GM12875 (cell line): ENCODE measurements around the gene RNF220.

Experiments
- H3K4me3 ChIP-seq: one replicate; pipeline ENCODE4 v1.5.1; 2011; ENCODE audit warnings: low read depth, low read length, control low read depth
- TF ChIP-seq, protein P1 (sequence below): IDR thresholded peaks from 2 replicates; pipeline ENCODE4 v1.5.1; 2011; ENCODE audit warnings: low read depth, mild to moderate bottlenecking, control low read depth, inconsistent platforms, low read length, moderate library complexity, borderline replicate concordance; ENCODE audit not compliant: insufficient read depth

Gene RNF220

DNA sequence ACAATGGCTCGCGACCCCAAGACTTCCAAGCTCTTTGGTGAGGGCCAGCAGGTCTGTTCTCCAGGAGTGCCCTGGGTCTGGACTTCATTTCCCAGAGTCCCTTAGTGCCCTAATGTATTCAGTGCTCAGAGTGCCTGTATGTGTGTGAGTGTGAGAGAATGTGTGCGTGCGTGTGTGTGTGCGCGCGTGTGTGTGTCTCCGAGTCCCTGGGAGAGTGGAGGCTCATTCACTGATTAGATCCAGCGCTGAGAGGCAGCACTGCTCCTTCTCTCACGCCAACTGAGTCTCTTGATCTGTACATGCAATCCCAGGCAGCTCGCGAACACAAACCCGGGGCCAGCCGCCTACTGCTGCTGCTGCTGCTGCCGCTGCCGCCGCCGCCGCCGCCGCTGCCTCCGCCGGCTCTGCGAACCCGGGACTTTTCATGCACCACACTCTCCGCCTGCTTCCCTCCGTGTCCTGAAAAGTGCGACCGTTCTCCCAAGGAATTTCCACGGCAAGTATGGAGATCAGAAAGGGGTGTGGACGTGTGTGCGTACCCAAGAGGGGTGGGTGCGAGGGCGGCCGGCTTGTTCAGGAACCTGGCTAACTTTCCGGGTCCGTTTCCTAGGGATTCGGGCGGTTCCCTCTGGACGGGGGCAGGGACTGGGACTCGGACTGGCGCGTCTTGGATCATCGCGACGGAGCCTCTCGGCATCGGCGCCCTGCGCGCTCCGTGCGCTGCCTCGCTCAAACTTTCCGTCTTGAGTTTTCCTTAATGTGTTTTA, at the start of gene RNF220:
TSS of gene RNF220 (plus strand) at position 225 of the 767 bp plus-strand sequence.
- TF ChIP-seq, protein P1, sequence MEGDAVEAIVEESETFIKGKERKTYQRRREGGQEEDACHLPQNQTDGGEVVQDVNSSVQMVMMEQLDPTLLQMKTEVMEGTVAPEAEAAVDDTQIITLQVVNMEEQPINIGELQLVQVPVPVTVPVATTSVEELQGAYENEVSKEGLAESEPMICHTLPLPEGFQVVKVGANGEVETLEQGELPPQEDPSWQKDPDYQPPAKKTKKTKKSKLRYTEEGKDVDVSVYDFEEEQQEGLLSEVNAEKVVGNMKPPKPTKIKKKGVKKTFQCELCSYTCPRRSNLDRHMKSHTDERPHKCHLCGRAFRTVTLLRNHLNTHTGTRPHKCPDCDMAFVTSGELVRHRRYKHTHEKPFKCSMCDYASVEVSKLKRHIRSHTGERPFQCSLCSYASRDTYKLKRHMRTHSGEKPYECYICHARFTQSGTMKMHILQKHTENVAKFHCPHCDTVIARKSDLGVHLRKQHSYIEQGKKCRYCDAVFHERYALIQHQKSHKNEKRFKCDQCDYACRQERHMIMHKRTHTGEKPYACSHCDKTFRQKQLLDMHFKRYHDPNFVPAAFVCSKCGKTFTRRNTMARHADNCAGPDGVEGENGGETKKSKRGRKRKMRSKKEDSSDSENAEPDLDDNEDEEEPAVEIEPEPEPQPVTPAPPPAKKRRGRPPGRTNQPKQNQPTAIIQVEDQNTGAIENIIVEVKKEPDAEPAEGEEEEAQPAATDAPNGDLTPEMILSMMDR = no peak
- peak within 1 kb of the TSS; percentile 33 for H3K4me3 ChIP-seq

DNA sequence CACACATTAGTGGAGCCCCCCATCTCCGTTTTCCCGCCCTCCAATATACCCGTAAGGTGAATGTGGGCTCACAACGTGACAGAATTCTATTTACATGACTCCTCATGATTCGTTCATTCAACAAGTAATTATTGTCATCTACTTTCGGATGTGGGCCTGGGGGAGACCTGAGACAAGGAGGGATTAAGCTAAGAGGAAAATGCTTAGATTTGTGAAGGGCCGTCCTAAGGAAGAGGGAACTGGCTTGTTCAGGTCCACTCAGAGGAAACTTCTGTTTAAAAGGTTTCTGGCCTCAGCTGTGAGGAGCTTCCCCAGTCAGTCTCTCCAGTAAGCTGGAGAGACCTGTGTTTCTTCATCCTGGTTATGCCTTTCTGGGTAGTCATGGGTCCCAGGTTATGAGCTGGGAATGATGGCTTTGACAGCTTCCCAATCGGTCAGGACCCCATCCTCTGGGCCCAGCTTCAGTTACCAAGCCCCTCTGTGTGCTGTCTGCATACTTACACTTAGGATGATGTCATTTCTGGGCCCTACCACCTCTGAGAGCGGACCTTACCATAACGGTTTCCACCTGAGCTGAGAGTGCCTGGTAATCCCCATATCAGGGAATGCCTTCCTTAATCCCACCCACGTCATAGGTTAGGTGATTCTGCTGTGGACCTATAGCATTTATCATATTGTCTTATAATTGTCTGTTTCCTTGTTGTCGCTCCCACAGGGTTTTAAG, 49.3 kb upstream of the RNF220 start:
- TF ChIP-seq, protein P1 = no peak
- H3K4me3 ChIP-seq = no peak overlapping the region

GRCh38 chr1:44357710-44358109, 47.3 kb upstream of the RNF220 start:
- TF ChIP-seq, protein P1 = no peak
- H3K4me3 ChIP-seq = no peak overlapping the region

- TF ChIP-seq, protein P1 = no peak
- H3K4me3 ChIP-seq = no peak overlapping the region
Measured at GRCh38 chr1:44359234-44359935, 45.7 kb upstream of the RNF220 start.

- TF ChIP-seq, protein P1 = no peak
- H3K4me3 ChIP-seq = no peak overlapping the region
Measured at GRCh38 chr1:44361478-44361877, 43.6 kb upstream of the RNF220 start.

DNA sequence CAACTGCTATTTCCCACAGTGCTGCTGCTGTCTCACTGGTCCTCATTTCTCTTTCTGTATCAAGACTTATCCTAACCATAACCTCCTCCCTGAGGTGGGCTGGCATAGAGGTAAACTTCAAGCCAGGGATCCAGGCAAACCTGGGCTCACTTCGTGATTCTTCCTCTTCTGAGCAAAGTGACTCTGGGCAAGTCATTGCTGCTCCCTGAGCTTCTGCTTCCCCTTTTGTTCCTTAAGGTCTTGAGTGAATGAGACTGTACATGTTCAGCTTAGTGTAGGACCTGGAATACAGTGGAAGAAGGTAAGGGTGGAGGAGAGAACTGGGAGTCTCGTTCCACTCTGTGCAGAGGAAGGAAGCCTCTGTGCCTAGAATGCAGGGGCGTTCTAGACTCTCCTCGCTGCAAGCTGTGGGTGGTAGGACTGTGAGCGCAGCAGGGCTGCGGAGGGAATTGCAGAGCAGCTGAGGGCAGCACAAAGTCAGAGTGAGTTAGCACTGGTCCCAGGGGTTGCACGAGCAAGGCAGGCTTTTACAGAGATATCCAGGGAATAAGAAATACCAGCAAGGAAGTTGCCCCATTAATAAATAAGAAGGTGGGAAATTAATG, 38.6 kb upstream of the RNF220 start:
- TF ChIP-seq, protein P1 = no peak
- H3K4me3 ChIP-seq = no peak overlapping the region
